HEK293T (cell line): ENCODE measurements around the gene RMDN3.

Experiments
- ELF4 ChIP-seq: fragments of 450-650 bp; IDR thresholded peaks from 2 replicates; pipeline ENCODE4 v1.6.1; 2017; ENCODE audit warnings: antibody characterized with exemption
- FOXK2 ChIP-seq: fragments of 450-650 bp; IDR thresholded peaks from 2 replicates; pipeline ENCODE4 v1.6.1; 2016; ENCODE audit warnings: mild to moderate bottlenecking
- LEF1 ChIP-seq: fragments of 450-650 bp; IDR thresholded peaks from 2 replicates; pipeline ENCODE4 v1.6.1; 2017; ENCODE audit warnings: mild to moderate bottlenecking, borderline replicate concordance
- NFRKB ChIP-seq: fragments of 450-650 bp; IDR thresholded peaks from 2 replicates; pipeline ENCODE4 v1.6.1; 2016; ENCODE audit warnings: mild to moderate bottlenecking, moderate library complexity
- SP1 ChIP-seq: fragments of 450-650 bp; IDR thresholded peaks from 2 replicates; pipeline ENCODE4 v1.6.1; 2017
- SUZ12 ChIP-seq: fragments of 450-650 bp; IDR thresholded peaks from 2 replicates; pipeline ENCODE4 v1.6.1; 2016; ENCODE audit warnings: mild to moderate bottlenecking

- TF ChIP-seq SUZ12 (no peak), ELF4 (no peak), SP1 (no peak), NFRKB (no peak), LEF1 (no peak), FOXK2 (no peak)
Measured at GRCh38 chr15:40696228-40696627, 58.8 kb downstream of the RMDN3 start.
